ELR (cell line): ENCODE data around the gene CD4.

ENCODE experiments used
- DNase-seq: peaks from one replicate; pipeline ENCODE4 v3.0.0-alpha.2; 2015; ENCODE audit warnings: low read depth

The CD4 gene

GRCh38 chr12:6828781-6829535 is 39.6 kb downstream of the CD4 start:
- peak; percentile 56 for DNase-seq

- peak; percentile 66 for DNase-seq
Observed at GRCh38 chr12:6829536-6830220, 40.4 kb downstream of the CD4 start.

GRCh38 chr12:6830286-6830890 is 41.1 kb downstream of the CD4 start:
- DNase-seq: no peak

DNA sequence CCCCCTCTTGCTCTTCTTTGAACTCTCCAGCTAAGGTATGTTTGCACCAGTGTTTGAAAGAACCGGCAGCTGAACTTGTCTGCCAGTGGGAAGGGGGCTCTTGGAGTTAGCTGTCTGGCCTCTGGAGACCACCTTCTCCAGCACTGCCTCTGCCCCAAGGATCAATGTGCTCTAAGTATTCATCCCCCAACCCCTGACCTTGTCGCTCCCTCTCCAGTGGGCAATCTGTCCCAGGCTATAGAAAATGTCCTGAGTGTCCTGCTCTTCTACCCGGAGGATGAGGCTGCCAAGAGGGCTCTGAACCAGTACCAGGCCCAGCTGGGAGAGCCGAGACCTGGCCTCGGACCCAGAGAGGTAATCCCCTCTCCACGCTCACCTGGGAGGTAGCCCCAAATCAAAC is 41.7 kb downstream of the CD4 start:
- DNase-seq: no peak

- no peak for DNase-seq
Observed at GRCh38 chr12:6831450-6831995, 42.2 kb downstream of the CD4 start.

- DNase-seq: no peak
Observed at GRCh38 chr12:6832125-6832524, 42.8 kb downstream of the CD4 start.

GRCh38 chr12:6833189-6833890 is 44.0 kb downstream of the CD4 start:
- no peak for DNase-seq

- no peak for DNase-seq
Observed at GRCh38 chr12:6834254-6834653, 44.9 kb downstream of the CD4 start.

GRCh38 chr12:6834873-6835272 is 45.5 kb downstream of the CD4 start:
- no peak for DNase-seq

DNA sequence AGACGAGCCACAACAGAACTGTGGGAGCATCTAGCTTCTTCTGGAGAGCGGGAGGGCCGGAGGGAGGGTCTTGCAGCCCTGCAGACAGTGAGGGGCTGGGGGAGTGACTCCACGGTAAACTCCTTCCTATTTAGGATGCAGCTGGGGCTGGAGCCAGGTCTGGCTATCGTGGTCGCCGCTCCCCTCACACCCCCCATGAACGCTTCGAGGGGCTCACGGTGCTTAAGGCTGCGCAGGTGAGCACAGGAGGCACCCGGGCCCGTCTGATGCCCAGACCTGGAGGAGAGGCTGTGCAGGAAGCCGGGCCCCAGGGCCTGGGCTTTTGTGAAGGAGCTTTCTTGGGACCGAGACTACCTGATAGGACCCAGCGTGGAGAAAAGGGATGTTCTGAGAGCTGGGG is 47.5 kb downstream of the CD4 start:
- no peak for DNase-seq

DNA sequence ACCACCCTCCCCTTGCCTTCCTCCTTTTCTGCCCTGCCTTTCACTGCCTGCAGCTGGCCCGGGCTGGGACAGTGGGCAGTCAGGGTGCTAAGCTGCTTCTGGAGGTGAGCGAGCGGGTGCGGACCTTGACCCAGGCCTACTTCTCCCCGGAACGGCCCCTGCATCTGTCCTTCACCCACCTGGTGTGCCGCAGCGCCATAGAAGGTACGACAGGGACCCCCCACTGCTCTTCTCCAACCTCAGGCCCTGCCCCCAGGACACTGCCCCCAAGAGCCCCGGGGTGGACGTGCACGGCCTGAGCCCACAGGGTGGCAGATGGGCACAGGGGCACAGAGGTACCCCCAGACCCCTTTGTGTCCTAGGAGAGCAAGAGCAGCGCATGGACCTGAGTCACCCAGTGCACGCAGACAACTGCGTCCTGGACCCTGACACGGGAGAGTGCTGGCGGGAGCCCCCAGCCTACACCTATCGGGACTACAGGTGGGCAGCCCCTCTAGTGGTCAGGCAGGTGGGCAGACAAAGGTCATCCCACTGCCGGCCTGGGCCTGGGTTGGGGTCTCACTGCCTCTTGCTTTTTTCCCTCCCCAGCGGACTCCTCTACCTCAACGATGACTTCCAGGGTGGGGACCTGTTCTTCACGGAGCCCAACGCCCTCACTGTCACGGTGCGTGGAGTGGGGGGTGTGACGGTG is 48.2 kb downstream of the CD4 start:
- no peak for DNase-seq

DNA sequence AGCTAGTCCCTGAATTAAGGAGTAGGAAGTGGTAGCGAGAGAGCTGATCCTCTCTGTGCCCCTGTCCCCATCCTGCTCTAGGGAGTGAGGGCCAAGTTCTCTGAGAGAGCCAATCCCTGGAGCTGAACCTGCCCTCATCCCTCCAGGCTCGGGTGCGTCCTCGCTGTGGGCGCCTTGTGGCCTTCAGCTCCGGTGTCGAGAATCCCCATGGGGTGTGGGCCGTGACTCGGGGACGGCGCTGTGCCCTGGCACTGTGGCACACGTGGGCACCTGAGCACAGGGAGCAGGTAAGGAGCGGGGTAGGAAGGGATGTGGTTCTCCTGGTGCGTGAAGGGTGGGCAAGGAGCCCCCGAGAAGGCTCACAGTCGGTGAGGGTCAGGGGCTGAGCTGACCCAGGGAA is 49.5 kb downstream of the CD4 start:
- no peak for DNase-seq

DNA sequence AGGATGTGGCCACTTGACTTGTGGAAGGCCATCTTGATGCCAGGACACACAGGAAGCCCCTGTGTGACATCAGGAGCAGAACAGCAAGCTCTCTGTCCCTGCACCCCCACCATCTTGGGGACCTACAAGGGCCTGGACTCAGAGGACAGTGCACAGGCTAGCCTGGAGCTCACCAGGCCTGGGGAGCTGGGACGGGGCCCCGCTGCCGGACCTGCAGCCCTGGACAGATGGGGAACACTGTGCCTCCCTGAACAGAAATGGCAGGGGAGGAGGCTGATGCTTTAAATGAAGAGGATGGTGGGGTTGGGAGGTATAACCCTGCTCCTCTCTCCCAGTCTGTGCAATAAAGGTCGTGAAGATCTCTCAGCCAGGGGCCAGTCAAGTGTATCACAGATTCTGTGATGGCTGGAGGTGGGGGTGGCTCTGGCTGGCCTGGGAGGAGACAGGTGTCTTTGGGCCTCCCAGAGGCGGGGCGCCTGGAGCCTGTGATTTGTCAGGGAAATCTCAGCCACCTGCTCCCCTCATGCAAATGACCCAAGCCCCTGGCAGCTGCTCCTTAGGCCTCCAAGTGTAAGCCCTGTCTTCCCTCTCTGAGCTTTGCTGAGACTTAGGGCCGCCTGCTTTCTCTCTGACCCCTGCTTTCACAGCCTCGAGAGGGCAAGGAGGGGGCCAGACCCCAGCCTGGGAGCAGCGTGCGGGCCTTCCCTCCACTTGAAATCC is 50.3 kb downstream of the CD4 start:
- no peak for DNase-seq

- DNase-seq: no peak
Observed at GRCh38 chr12:6840330-6840729, 51.0 kb downstream of the CD4 start.

DNA sequence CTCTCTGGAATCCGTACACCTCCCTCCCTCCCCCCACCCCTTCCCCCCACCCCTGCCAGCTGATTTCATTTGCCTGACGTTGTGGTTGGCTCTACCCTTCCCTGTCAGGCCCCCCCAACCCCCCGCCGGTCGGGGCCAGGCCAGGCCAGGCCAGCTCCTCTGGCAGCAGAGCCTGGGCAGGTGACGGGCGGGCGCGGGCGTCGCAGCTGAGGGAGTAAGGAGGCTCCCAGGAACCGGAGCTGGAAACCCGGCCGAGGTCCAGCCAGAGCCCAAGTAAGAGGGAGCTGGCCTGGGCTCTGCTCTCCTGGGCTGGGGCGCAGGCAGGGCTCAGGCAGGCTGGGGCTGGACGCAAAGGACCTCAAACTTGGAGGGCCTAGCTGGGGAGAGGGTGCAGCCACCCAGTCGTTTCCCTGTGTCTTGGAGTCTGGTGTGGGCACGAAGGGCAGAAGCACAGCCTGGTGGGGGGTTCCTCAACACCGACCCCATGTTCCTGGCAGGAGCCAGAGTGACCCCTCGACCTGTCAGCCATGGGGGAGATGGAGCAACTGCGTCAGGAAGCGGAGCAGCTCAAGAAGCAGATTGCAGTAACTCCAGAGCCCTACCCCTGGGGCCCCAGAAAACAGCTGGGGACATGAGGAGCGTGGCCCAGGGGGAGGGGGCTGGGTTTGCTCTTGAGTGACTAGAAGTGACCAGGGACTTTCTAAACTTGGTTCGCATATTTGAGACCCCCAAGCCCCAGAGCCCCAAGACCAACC is 51.6 kb downstream of the CD4 start, which contains the start of gene GNB3:
Gene GNB3, plus strand, starts transcription at position 165 of the 755 bp plus-strand sequence. Its CDS starts 363 bp downstream, at position 528.
- DNase-seq: no peak

DNA sequence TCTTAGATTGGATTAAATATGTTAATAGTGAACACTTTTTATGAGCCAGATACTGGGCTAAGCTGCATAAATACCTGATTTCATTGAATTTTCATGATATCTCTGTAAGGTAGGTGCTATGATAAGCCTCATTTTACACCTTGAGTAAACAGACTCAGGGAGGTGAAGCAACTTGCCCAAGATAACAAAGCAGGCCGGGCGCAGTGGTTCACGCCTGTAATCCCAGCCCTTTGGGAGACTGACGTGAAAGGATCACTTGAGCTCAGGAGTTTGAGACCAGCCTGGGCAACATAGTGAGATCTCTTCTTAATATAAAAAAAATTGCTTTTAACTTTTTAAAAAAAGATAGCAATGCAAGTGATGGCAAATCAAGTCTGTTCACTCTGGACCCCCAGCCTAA is 52.7 kb downstream of the CD4 start:
- DNase-seq: no peak

- DNase-seq: no peak
Observed at GRCh38 chr12:6843118-6843902, 54.0 kb downstream of the CD4 start.

GRCh38 chr12:6845395-6845794 is 56.1 kb downstream of the CD4 start:
- no peak for DNase-seq

DNA sequence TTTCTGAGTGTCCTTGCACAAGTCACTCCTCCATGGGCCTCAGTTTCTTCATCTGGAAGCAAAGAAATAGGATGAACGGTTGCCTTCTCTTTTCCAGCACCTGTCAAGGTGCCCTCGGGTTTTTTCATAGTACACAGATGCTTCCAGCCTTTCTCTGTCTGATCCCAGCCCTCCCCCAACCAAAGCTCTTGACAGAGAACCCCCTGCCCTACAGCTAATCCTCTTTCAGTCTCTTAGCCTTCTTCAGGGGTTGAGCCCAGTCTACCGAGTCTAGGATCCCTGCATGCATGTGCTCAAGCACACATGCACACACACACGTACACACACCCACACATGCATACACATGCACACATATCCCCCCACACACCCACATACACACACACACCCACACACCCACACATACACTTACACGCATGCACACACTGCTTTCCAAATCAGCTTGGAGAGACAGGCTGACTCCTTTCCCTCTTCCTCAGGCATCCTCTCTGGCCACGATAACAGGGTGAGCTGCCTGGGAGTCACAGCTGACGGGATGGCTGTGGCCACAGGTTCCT is 57.1 kb downstream of the CD4 start:
- no peak for DNase-seq
